GM21423 (cell line): Measurements from ENCODE around the gene OCA2.
"Not testable (repeated sequence)": the region's sequence is repeated elsewhere in the genome, so short reads cannot be mapped to it uniquely, and the experiment has no call there.

Source experiments
- ATAC-seq: cut with Tn5 transposase; IDR thresholded peaks from one replicate; pipeline ENCODE4 v1.9.1; 2021; ENCODE audit warnings: mild to moderate bottlenecking, moderate library complexity; ENCODE audit not compliant: unreplicated experiment

The OCA2 gene

DNA sequence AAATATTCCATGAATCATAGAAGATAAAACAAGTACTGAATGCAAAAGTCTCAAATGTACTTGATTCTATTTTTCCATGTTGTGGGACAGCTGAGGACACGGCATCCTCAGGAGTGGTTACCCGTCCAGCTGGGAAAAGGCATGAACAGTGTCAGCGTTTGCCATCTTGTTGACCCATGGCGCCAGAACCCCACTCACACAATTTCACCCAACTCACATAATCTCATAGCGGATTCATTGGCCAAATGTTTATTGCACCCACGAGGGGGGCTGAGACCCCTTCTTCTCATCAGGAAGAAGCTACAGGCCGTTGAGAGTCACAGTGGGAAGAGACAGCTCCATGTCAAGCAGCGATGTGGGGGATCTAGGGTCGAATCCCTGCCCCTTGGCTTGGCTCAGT, 72.9 kb downstream of the OCA2 start:
- ATAC-seq, result no peak

GRCh38 chr15:28025413-28025812, 73.7 kb downstream of the OCA2 start:
- no peak for ATAC-seq

DNA sequence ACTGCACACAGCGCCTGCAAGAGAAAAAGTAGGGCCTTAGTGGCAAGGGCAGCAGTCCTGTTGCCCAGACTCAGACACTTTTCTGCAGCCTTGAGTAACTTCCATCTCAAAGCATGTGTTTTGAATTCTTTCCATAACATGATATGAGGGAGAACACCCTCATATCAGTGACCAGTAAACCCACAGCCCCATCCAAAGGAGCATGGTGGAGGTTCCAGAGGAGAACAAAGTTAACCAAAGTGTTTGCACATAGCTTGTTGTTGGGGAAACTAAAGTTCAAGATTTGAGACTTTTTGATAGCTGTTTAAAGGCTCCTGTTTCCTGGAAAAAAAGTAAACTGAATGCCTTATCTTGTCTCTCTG, 74.2 kb downstream of the OCA2 start:
- ATAC-seq, result no peak

DNA sequence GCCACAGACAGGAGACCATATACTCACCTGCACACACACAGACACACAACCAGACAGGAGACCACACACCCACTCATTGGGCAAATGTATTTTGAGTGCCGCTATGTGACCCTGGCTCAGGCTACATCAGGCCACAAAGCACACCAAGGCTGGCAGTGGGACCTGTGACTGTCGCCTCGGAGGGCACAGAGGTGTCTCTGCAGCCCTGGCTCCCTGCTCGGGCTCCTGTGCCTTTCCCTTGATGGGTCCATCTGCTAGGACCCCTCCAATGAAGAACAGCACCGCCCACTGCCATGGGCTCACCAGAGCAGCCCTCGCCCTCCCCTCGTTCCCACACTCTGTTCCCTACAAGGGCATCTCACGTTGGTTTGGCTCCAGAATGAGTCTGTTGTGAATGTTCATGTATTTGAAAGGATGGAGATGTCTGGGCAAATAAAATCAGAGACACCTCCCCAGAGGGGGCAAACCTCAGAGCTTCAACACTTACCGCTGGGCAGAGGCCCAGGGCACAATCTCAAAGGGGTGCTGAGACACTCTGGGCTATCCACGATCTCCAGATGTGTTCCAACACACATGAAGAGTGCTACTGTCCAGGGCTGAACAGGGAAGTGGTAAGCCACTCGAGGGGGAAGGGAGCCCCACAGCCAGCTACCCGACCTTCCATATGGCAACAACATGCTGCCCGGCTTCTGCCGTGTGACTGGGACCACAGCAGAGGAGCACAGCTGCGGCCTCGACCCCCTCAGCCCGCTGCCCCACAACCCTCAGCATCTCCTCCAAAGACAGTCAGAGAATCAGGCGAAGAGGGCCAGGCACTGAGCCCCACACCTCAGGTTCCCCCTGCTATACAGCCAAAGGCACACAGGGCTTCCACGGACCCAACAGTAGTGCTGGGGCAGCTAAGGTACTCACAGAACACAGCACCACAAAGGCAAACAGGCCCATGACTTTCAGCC, 74.9 kb downstream of the OCA2 start:
- ATAC-seq, result no peak

- ATAC-seq, result no peak
These were observed 75.7 kb downstream of the OCA2 start for GRCh38 chr15:28023422-28023821.

GRCh38 chr15:28022961-28023360, 76.2 kb downstream of the OCA2 start:
- ATAC-seq, result no peak

GRCh38 chr15:28022181-28022580, 76.9 kb downstream of the OCA2 start:
- ATAC-seq, result no peak

GRCh38 chr15:28021281-28022039, 77.7 kb downstream of the OCA2 start:
- no peak for ATAC-seq

DNA sequence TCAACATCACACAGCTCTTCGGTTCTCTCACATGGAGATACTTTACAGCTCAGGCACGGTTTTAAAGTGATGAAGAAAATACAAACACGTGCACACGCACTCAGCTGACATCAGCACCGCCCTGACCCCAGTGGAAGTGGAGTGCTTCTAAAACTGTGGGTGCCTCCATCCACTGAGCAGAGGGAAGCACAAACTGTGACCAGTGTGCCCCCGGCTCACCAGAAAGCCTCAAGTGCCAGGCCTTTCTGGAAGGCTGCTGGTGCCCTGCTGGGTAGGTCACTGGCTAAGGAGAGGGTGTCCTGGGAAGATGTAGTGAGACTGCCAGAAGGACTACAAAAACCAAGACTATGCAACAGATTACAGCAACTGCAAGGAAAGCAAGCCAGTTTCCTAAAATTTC, 78.5 kb downstream of the OCA2 start:
- no peak for ATAC-seq

- no peak for ATAC-seq
These were observed 79.4 kb downstream of the OCA2 start for GRCh38 chr15:28019594-28020309.

GRCh38 chr15:28018291-28019044, 80.6 kb downstream of the OCA2 start:
- ATAC-seq, result no peak

DNA sequence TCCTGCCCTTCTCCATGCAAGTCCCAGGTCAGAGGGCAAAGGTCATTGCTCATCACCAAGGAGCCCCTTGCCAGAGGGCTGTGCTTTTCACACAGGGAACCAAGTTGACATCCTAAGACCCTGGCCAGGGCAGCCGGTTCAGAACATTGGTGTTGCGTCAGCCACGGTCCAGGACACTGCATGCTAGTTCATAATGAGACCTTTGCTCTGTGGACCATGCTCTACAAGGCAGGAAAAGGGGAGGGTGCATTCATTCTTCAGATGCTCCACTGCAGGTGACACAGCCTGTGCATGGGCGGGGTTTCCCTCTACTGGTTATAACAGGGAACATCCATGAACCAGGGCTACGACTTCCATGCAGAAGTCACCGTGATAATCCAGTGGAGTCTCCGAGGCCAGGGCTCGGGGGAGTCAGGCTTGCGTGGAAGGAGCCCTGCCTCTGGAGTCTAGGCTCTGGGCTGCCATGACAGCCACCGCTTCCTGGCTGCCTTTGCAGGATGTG, 81.6 kb downstream of the OCA2 start:
- ATAC-seq, result no peak

DNA sequence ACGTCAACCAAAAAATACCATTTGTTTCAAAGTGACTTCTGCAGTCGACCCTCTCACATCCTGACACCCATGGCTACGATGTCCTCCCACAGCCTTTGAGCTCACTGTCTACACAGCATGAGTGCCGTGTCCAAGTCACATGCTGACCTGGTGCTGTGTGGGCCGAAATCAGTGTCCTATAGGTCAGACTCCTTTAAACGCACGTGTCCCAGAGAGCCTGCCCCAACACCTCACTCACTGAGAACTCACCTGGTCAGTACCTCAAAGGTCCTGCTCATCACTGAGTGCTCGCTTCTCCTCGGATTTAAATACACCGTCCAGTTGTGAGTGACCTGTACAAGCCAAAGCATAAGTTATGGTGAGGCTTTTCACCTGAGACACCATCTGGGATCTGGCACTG, 83.3 kb downstream of the OCA2 start:
- ATAC-seq, result no peak

GRCh38 chr15:28014623-28015200, 84.4 kb downstream of the OCA2 start:
- ATAC-seq, result no peak

DNA sequence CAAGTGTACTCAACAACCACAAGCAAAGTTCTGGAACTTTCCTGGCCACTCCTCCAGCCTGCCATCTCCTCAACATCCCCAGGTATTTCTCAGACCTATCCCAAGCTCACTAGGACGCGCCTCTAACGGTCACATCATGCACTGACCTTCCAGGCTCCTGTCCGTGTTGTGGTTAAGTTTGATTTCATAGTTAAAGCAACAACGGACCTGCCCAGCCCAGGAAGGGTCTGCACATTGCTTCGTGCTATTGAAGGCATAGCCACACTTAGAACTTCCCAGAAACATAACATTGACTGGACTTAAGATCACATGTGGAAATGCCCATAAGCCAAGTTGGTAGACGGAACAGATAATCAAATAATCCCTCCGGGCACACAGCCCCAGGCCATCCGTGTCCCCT, 85.1 kb downstream of the OCA2 start:
- no peak for ATAC-seq

GRCh38 chr15:28013480-28013879, 85.6 kb downstream of the OCA2 start:
- ATAC-seq, result no peak

DNA sequence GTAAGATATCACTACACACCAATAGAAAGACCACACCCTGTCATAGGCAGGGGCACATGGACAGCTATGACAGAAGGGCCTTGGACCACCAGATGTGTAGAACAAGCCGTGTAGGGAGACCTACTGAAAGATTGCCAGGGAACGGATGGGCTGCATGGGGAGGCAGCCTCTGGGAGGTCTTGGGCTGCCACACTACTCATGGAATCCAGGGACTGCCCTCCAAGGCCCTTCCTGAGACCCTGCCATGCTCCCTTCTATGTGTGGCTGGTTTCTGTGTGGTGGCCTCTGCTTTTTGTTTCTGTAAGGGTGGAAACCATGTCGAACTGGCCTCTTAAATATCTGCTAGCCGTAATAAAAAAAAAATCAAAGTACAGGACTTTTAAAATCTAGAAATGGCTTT, 86.9 kb downstream of the OCA2 start:
- no peak for ATAC-seq

DNA sequence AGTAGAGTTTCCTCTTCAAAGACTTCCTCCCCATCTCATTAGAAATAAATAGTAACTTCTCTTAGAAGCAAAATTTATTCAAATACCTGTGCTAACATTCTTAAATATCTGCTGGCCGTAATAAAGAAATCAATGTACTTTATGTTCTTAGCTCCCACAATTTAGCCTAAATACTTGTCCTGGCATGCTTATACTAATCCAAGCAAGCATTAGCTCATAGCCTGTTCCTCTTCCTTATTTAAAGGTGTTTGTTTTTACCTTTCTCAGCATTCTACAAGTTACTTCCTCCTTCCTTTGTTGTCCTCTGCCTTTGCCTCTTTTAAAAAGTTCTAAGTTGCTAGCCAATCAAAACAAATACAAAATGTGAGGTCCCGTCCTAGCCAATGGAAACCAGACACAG, 90.9 kb downstream of the OCA2 start:
- ATAC-seq, result not testable (repeated sequence)

DNA sequence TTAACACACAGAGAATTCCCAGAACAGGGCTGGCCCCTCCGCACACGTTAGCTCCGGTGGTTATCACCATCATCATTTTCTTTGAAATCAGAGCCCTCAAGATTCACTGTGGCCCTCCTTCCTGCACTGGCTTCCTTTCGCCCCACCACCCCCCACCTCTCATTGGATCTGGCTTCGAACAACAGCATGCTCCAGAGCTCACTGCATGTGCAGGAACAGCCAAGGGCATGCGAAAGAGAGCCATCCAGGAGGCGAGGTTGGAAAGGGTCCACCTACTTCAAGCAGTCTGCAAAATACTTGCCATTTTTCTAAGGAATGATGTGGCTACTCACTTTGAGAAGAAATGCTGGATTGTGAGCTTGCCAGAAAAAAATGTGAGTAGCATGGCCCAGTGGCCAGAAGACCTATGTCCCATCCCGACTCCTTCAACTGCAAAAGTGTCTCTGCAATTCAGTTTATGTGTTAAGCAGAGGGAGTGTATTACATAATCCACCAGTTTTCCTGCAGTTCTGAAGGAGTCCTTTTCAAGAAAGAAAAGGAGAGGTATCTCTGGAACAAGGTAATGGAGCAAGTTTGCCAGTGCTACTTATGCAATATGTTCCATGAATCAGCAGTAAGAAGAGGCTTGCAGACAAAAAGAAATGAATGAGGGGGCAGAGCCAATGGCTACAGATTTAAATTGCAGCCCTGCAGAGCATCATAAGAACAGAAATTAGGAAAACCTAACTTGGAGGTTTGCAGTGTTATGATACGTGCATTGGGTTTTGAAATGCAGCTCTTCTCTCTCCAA, 92.8 kb downstream of the OCA2 start:
- ATAC-seq, result no peak
